Parathyroid adenoma (tissue), 2 donors: Measurements from ENCODE around the gene CIRBP.

Source experiments
- H2AFZ ChIP-seq: fragments of 300-600 bp; sonication (generic); one replicate; pipeline ENCODE4 v1.7.0; 2017; ENCODE audit warnings: antibody characterized with exemption, mild to moderate bottlenecking
- H3K27ac ChIP-seq: fragments of 300-600 bp; sonication (generic); one replicate; pipeline ENCODE4 v1.7.0; 2017
- H3K27me3 ChIP-seq: fragments of 300-600 bp; sonication (generic); one replicate; pipeline ENCODE4 v1.7.0; 2017; ENCODE audit warnings: low read length; ENCODE audit not compliant: control insufficient read depth, insufficient read depth
- H3K36me3 ChIP-seq: fragments of 300-600 bp; sonication (generic); one replicate; pipeline ENCODE4 v1.7.0; 2017; ENCODE audit warnings: low read length; ENCODE audit not compliant: control insufficient read depth, insufficient read depth
- H3K4me1 ChIP-seq: fragments of 300-600 bp; sonication (generic); one replicate; pipeline ENCODE4 v1.7.0; 2017; ENCODE audit warnings: control low read depth
- H3K4me2 ChIP-seq: fragments of 300-600 bp; sonication (generic); one replicate; pipeline ENCODE4 v1.7.0; 2017; ENCODE audit warnings: low read length
- H3K4me3 ChIP-seq: fragments of 300-600 bp; sonication (generic); one replicate; pipeline ENCODE4 v1.7.0; 2017; ENCODE audit warnings: low read depth, low read length
- H3K79me2 ChIP-seq: fragments of 300-600 bp; sonication (generic); one replicate; pipeline ENCODE4 v1.7.0; 2017; ENCODE audit warnings: control low read depth
- H3K9ac ChIP-seq: fragments of 300-600 bp; sonication (generic); one replicate; pipeline ENCODE4 v1.7.0; 2017; ENCODE audit warnings: mild to moderate bottlenecking
- H3K9me3 ChIP-seq: fragments of 300-600 bp; sonication (generic); one replicate; pipeline ENCODE4 v1.7.0; 2017; ENCODE audit warnings: low read length; ENCODE audit not compliant: control insufficient read depth
- TF ChIP-seq, protein P1 (sequence below): fragments of 300-600 bp; sonication (generic); IDR thresholded peaks from one replicate; pipeline ENCODE4 v1.7.0; 2017; ENCODE audit warnings: antibody characterized with exemption, mild to moderate bottlenecking
- donor health status: primary hyperparathyroidism.

The CIRBP gene

GRCh38 chr19:1268226-1269064 lies 687 bp upstream of the CIRBP start:
- no peaks in the 10 kb centered on the region for H3K9me3 ChIP-seq
- peaks cover 30% of the 10 kb centered on the region for H3K79me2 ChIP-seq
- peak overlapping the region; percentile 36 for H3K4me2 ChIP-seq
- H3K36me3 ChIP-seq: no peaks in the 10 kb centered on the region
- H3K27me3 ChIP-seq: no peaks in the 10 kb centered on the region
- TF ChIP-seq, protein P1, sequence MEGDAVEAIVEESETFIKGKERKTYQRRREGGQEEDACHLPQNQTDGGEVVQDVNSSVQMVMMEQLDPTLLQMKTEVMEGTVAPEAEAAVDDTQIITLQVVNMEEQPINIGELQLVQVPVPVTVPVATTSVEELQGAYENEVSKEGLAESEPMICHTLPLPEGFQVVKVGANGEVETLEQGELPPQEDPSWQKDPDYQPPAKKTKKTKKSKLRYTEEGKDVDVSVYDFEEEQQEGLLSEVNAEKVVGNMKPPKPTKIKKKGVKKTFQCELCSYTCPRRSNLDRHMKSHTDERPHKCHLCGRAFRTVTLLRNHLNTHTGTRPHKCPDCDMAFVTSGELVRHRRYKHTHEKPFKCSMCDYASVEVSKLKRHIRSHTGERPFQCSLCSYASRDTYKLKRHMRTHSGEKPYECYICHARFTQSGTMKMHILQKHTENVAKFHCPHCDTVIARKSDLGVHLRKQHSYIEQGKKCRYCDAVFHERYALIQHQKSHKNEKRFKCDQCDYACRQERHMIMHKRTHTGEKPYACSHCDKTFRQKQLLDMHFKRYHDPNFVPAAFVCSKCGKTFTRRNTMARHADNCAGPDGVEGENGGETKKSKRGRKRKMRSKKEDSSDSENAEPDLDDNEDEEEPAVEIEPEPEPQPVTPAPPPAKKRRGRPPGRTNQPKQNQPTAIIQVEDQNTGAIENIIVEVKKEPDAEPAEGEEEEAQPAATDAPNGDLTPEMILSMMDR: no peak
- H2AFZ ChIP-seq: peak overlapping the region; percentile 40
- no peak overlapping the region for H3K4me3 ChIP-seq
- H3K27ac ChIP-seq: peak overlapping the region; percentile 90
- peaks cover 48% of the 10 kb centered on the region for H3K4me1 ChIP-seq
- no peak overlapping the region for H3K9ac ChIP-seq

- Histone ChIP-seq H2AFZ (no peak overlapping the region), H3K27ac (peak overlapping the region; percentile 90), H3K9ac (peak overlapping the region; percentile 32), H3K4me3 (peak overlapping the region; percentile 96), H3K4me2 (peak overlapping the region; percentile 99), H3K9me3 (no peaks in the 10 kb centered on the region), H3K27me3 (no peaks in the 10 kb centered on the region), H3K36me3 (no peaks in the 10 kb centered on the region), H3K79me2 (peaks cover 34% of the 10 kb centered on the region), H3K4me1 (peaks cover 47% of the 10 kb centered on the region)
- TF ChIP-seq, protein P1: peak; percentile 16
These were observed 513 bp downstream of the CIRBP start for GRCh38 chr19:1269478-1270212.

DNA sequence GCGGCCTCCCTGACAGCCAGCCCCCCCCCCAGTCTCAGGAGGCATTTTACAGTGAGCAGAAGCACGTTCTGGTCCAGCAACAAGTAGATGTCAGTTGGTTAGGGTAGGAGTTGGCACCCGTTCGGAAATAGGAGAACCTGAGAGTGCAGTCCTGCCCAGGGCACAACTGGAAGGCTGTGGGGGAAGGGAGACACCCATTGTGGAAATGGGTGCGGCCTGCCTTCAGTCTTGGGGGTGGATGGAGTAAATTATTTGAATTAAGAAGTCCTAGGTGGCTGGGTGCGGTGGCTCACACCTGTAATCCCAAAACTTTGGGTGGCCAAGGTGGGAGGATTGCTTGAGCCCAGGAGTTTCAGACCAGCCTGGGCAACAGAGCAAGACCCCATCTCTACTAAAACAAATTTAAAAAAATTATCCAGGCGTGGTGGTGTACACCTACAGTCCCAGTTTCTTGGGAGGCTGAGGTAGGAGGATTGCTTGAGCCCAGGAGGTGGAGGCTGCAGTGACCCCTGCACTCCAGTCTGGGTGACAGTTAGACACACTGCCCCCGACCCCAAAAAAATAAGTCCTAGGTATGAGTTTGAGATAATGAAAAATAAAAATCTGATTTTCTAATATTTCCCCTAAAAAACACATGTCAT lies 1.2 kb downstream of the CIRBP start:
- no peaks in the 10 kb centered on the region for H3K36me3 ChIP-seq
- H3K4me1 ChIP-seq: peaks cover 47% of the 10 kb centered on the region
- no peaks in the 10 kb centered on the region for H3K9me3 ChIP-seq

DNA sequence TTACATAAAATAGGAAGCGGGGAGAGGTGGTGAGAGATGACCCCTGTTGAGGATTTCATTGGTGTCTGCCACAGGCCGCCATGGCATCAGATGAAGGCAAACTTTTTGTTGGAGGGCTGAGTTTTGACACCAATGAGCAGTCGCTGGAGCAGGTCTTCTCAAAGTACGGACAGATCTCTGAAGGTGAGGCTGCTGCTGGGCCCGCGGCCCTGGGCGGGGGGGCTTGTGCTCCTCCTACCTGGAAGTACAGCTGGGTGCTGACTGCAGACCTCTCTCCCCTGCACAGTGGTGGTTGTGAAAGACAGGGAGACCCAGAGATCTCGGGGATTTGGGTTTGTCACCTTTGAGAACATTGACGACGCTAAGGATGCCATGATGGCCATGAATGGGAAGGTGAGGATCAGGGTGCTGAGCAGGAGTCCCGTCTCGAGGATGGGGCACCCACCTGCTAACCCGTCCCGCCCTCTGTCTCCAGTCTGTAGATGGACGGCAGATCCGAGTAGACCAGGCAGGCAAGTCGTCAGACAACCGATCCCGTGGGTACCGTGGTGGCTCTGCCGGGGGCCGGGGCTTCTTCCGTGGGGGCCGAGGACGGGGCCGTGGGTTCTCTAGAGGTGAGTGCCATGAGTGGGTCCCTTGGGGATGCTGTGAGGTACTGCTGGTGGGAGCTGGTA lies 1.9 kb downstream of the CIRBP start:
- Histone ChIP-seq H3K4me2 (peak overlapping the region; percentile 99), H3K27ac (peak overlapping the region; percentile 90), H3K9ac (no peak overlapping the region), H3K27me3 (no peaks in the 10 kb centered on the region), H3K4me3 (peak overlapping the region; percentile 96), H3K79me2 (peaks cover 34% of the 10 kb centered on the region), H3K36me3 (no peaks in the 10 kb centered on the region), H3K9me3 (no peaks in the 10 kb centered on the region), H2AFZ (no peak overlapping the region), H3K4me1 (peaks cover 46% of the 10 kb centered on the region)
- TF ChIP-seq, protein P1: no peak

More for the DNA sequence above, 1.2 kb downstream of the CIRBP start:
- Histone ChIP-seq H3K9ac (peak overlapping the region; percentile 32), H3K4me3 (peak overlapping the region; percentile 96), H3K4me2 (peak overlapping the region; percentile 99), H3K27me3 (no peaks in the 10 kb centered on the region), H3K79me2 (peaks cover 34% of the 10 kb centered on the region), H2AFZ (no peak overlapping the region), H3K27ac (peak overlapping the region; percentile 90)
- TF ChIP-seq, protein P1: no peak
